Lung (tissue), 12 donors: Measurements from ENCODE around the gene CTNNBL1. TPM values are rescaled to one million over a fixed set of nuclear protein-coding genes. Genes with fewer than 3 reads are reported as not detected.

Experiments used
- ATAC-seq: fragments of 200-7000 bp; cut with Tn5 transposase; one replicate; pipeline ENCODE4 v1.9.1; 2020; ENCODE audit warnings: moderate number of reproducible peaks; ENCODE audit not compliant: insufficient read depth, low FRiP score
- DNase-seq, 3 donors: peaks; one replicate each; pipeline ENCODE4 v3.0.0-alpha.2; 2013 to 2017
- H3K27ac ChIP-seq, 2 donors: one replicate each; pipeline ENCODE4 v1.5.1; 2013; ENCODE audit warnings: mild to moderate bottlenecking in 2 of 2, moderate library complexity in 2 of 2, control low read depth in 1 of 2, inconsistent platforms in 1 of 2, low read depth in 1 of 2, low read length in 1 of 2
- H3K27me3 ChIP-seq, 3 donors: one replicate each; pipeline ENCODE4 v1.5.1; 2013; ENCODE audit warnings: low read length in 2 of 3; ENCODE audit not compliant: control insufficient read depth in 3 of 3, insufficient read depth in 3 of 3
- H3K36me3 ChIP-seq, 4 donors: one replicate each; pipeline ENCODE4 v1.5.1; 2013; ENCODE audit warnings: low read length in 4 of 4, mild to moderate bottlenecking in 1 of 4, moderate library complexity in 1 of 4; ENCODE audit not compliant: control insufficient read depth in 4 of 4, insufficient read depth in 4 of 4
- H3K4me1 ChIP-seq, 5 donors: one replicate each; pipeline ENCODE4 v1.5.1; 2013; ENCODE audit warnings: low read length in 5 of 5, mild to moderate bottlenecking in 2 of 5, moderate library complexity in 1 of 5; ENCODE audit not compliant: control insufficient read depth in 5 of 5, insufficient read depth in 5 of 5
- H3K4me3 ChIP-seq: one replicate; pipeline ENCODE4 v1.5.1; 2013; ENCODE audit warnings: mild to moderate bottlenecking, control low read depth, moderate library complexity
- H3K9ac ChIP-seq, 2 donors: one replicate each; pipeline ENCODE4 v1.5.1; 2013; ENCODE audit warnings: low read length in 2 of 2, control low read depth in 1 of 2; ENCODE audit not compliant: insufficient read depth in 1 of 2
- H3K9me3 ChIP-seq, 4 donors: one replicate each; pipeline ENCODE4 v1.5.1; 2013; ENCODE audit warnings: low read length in 3 of 4, mild to moderate bottlenecking in 1 of 4, moderate library complexity in 1 of 4; ENCODE audit not compliant: control insufficient read depth in 4 of 4, insufficient read depth in 3 of 4
- WGBS, 2 donors: extraction: QIAGEN DNeasy Blood & Tissue Kit; methylation state at CpG; one replicate each; pipeline ENCODE4 v1.1.7; 2013; 5-methylcytosine and 5-hydroxymethylcytosine counted together
- polyA plus RNA-seq, 2 donors: library from polyadenylated mRNA; stranded (reverse); fragments of 200-250 nt; gene quantifications; one replicate each; pipeline ENCODE4 v1.2.1, GENCODE V29; 2013
- total RNA-seq, 2 donors: library from RNA; depleted of rRNA in 1 of 2; stranded (reverse); fragments of >200 nt in 1 of 2; gene quantifications; one replicate each; pipeline ENCODE4 v1.2.1, GENCODE V29; 2014 to 2021
- TF ChIP-seq, protein P1 (sequence below): IDR thresholded peaks from 2 replicates; pipeline ENCODE4 v1.5.1; 2012; ENCODE audit warnings: mild to moderate bottlenecking; ENCODE audit errors: control extremely low read depth, extremely low read depth
- donor health status: control.
- donor health status: control.
- donor health status: Bipolar disorder and iron deficiency.
- donor health status: healthy.
- donor health status: DM: yes; HTN: yes; CAD: no.

Gene CTNNBL1
- total and polyA plus RNA-seq, 4 donors = 38.9 to 53.1 (median 49.2) TPM

DNA sequence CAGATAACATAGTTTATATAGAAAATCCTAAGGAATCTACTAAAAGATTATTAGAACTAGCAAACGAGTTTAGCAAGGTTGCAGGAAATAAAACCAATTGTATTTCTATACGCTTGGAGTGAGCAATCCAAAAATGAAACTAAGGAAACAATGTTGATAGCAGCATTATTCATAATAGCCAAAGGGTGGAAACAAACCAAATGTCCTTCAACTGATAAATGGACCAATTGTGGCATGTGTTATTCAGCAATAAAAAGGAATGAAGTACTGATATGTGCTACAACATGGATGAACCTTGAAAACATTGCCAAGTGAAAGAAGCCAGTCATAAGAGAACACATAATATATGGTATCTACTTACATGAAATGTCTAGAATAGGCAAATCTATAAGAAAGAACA lies 108.1 kb downstream of the CTNNBL1 start:
- ATAC-seq (no peak), DNase-seq (no peak)
- WGBS, 2 donors = 40 to 51% methylated on average over 2 of the region's 2 CpGs
- H3K9ac ChIP-seq = no peak overlapping the region
- TF ChIP-seq, protein P1, sequence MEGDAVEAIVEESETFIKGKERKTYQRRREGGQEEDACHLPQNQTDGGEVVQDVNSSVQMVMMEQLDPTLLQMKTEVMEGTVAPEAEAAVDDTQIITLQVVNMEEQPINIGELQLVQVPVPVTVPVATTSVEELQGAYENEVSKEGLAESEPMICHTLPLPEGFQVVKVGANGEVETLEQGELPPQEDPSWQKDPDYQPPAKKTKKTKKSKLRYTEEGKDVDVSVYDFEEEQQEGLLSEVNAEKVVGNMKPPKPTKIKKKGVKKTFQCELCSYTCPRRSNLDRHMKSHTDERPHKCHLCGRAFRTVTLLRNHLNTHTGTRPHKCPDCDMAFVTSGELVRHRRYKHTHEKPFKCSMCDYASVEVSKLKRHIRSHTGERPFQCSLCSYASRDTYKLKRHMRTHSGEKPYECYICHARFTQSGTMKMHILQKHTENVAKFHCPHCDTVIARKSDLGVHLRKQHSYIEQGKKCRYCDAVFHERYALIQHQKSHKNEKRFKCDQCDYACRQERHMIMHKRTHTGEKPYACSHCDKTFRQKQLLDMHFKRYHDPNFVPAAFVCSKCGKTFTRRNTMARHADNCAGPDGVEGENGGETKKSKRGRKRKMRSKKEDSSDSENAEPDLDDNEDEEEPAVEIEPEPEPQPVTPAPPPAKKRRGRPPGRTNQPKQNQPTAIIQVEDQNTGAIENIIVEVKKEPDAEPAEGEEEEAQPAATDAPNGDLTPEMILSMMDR = no peak
- no peaks in the 10 kb centered on the region for H3K9me3 ChIP-seq
- no peaks in the 10 kb centered on the region for H3K27me3 ChIP-seq
- peaks cover 7 to 25% (median 8%) of the 10 kb centered on the region in 4 donors for H3K36me3 ChIP-seq
- H3K4me3 ChIP-seq = no peak overlapping the region
- peaks cover 0 to 5% (median 0%) of the 10 kb centered on the region in 5 donors for H3K4me1 ChIP-seq
- H3K27ac ChIP-seq = no peak overlapping the region

DNA sequence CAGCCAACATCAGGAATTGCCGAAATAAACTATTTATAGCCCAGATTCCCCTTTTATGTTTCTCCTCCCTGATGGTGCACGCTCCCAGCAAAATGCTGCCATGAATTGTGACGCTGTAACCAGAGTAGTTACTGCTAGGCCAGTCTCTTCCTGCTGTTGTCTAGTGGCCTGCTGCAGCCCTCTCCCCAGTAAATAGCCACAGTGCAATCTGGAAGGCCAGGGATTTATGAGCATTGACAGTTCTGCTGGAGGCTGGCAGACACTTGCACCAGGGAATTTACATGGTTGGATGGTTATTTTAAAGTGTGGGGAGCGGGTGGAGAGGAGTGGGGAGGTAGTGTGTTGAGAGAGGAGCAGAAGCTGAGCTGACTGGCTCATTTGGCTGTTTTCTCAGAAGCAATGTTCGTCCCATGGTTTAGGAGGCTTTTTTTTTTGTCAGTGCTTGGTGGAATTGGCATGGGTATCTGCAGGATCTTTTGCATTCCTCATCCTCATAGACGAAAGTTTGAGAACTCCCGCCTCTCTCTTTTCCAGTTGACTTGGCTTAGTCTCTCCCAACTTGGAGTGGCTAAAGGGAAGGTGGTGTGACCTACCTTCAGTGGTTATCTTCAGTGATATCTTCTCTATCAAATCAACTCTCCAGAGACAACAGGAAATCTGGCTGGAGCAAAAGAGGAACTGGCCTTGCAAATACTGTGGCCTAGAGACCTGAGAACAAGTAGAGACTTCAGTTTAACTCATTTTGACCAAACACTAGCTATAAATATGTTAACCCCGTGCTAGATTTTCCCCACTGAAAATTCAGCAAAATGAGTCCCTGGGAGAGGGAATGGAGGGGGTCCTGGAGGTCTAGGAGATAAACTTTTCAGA lies 109.8 kb downstream of the CTNNBL1 start:
- H3K9ac ChIP-seq = no peak overlapping the region

DNA sequence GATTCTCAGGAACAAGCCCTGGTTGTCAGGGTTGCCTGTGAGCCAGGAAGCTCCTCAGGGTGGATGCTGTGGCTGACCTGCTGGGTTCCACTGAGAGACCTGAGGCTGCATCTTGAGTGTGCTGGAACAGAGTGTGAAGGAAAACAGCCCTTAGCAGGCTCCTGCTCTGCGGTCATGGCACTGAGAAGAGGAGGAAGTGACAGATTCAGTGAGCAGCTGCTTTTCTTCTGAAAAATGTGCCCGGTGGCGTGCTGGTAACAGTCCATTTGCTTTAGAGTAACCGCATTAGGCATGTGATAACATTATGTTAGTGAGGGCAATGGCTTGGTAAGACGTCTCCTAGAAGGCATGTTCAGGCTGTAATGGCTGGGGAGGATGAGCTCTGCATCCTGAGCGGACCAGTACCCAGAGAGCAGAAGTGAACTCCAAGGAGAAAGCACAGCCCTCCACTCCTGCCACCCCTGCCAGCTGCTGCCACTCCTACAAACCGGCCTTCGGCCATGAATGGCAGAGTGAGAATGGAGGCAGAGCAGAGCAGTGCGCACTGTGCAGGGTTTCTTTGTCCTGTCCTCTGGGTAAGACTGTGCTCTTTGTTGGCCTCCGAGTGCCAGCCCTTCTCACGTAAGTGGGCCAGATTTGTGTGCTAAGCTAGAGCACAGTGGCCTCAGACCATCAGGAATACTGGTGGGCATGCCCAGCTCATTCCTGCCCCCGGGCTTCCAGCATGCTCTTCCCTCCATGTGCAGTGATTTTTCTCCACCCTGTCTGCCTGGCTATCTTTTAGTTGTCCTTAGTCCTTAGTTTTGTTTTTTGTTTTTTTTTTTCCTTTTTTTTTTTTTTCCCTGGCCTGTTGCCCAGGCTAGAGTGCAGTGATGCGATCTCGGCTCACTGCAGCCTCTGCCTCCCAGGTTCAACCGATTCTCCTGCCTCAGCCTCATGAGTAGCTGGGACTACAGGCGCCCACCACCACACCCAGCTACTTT lies 111.0 kb downstream of the CTNNBL1 start:
- Histone ChIP-seq H3K9me3 (no peaks in the 10 kb centered on the region), H3K4me1 (peaks cover 0 to 5% (median 0%) of the 10 kb centered on the region in 5 donors), H3K9ac (no peak overlapping the region), H3K27ac (peak overlapping the region in 1 of 2 donors; percentile 20), H3K27me3 (no peaks in the 10 kb centered on the region), H3K36me3 (peaks cover 7 to 21% (median 8%) of the 10 kb centered on the region in 4 donors), H3K4me3 (no peak overlapping the region)
- WGBS, 2 donors = 63 to 78% methylated on average over 16 of the region's 16 CpGs
- ATAC-seq (no peak), DNase-seq (peak in 2 of 3 donors; percentile 30 to 36)
- TF ChIP-seq, protein P1 = no peak

More for the DNA sequence above, 109.8 kb downstream of the CTNNBL1 start:
- ATAC-seq (no peak), DNase-seq (no peak)
- WGBS, 2 donors = 45 to 76% methylated on average over 8 of the region's 8 CpGs
- H3K4me3 ChIP-seq = no peak overlapping the region
- H3K36me3 ChIP-seq = peaks cover 7 to 26% (median 8%) of the 10 kb centered on the region in 4 donors
- H3K27ac ChIP-seq = no peak overlapping the region
- TF ChIP-seq, protein P1 = no peak
- no peaks in the 10 kb centered on the region for H3K9me3 ChIP-seq
- peaks cover 0 to 5% (median 0%) of the 10 kb centered on the region in 5 donors for H3K4me1 ChIP-seq
- H3K27me3 ChIP-seq = no peaks in the 10 kb centered on the region
